Neural progenitor cell (in vitro differentiated cells): ENCODE results near the gene KRT20.

Experiments used
- EZH2 ChIP-seq: fragments of 200-600 bp; sonication (generic); IDR thresholded peaks from 2 replicates; pipeline ENCODE4 v1.6.1; 2017; ENCODE audit warnings: antibody characterized with exemption, mild to moderate bottlenecking, moderate library complexity
- TF ChIP-seq, protein P1 (sequence below): fragments of 200-600 bp; sonication (generic); IDR thresholded peaks from 2 replicates; pipeline ENCODE4 v1.5.1; 2017; ENCODE audit warnings: antibody characterized with exemption, mild to moderate bottlenecking

DNA sequence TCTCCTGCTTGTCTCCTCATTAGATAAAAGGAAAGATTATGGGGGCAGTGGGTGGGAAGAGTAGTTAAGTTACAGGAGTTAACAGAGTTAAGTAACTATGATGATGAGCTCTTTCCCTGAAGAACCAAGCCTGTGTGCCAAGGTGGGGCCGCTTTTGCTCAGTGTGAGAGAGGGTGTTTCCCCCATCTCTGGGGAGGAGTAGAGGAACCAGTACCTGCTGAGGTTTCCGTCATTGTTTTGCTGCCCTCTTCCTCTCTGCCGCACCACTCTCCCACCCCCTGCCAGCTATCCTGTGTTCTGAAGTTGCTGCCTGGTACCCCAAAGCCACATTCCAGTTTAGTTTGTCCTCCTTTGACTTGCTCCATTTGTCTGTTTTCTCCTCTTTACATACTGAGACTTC lies 41.8 kb downstream of the KRT20 start:
- TF ChIP-seq, protein P1, sequence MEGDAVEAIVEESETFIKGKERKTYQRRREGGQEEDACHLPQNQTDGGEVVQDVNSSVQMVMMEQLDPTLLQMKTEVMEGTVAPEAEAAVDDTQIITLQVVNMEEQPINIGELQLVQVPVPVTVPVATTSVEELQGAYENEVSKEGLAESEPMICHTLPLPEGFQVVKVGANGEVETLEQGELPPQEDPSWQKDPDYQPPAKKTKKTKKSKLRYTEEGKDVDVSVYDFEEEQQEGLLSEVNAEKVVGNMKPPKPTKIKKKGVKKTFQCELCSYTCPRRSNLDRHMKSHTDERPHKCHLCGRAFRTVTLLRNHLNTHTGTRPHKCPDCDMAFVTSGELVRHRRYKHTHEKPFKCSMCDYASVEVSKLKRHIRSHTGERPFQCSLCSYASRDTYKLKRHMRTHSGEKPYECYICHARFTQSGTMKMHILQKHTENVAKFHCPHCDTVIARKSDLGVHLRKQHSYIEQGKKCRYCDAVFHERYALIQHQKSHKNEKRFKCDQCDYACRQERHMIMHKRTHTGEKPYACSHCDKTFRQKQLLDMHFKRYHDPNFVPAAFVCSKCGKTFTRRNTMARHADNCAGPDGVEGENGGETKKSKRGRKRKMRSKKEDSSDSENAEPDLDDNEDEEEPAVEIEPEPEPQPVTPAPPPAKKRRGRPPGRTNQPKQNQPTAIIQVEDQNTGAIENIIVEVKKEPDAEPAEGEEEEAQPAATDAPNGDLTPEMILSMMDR: no peak
- no peak for TF ChIP-seq EZH2
